Renal cortical epithelial cell (primary cell): ENCODE results near the gene PEDS1. TPM values are rescaled to one million over a fixed set of nuclear protein-coding genes. Genes with fewer than 3 reads are reported as not detected.
"Not testable (repeated sequence)": the region's sequence is repeated elsewhere in the genome, so short reads cannot be mapped to it uniquely, and the experiment has no call there.

Experiments
- DNase-seq: peaks from one replicate; pipeline ENCODE4 v3.0.0-alpha.2; 2011; ENCODE audit warnings: low read depth
- total RNA-seq: library from RNA; depleted of rRNA; stranded (reverse); fragments of >200 nt; gene quantifications from 2 replicates; pipeline ENCODE4 v1.2.3, GENCODE V29; 2014

Gene PEDS1
- total RNA-seq = 19.4 and 22.6 TPM in 2 replicates

DNA sequence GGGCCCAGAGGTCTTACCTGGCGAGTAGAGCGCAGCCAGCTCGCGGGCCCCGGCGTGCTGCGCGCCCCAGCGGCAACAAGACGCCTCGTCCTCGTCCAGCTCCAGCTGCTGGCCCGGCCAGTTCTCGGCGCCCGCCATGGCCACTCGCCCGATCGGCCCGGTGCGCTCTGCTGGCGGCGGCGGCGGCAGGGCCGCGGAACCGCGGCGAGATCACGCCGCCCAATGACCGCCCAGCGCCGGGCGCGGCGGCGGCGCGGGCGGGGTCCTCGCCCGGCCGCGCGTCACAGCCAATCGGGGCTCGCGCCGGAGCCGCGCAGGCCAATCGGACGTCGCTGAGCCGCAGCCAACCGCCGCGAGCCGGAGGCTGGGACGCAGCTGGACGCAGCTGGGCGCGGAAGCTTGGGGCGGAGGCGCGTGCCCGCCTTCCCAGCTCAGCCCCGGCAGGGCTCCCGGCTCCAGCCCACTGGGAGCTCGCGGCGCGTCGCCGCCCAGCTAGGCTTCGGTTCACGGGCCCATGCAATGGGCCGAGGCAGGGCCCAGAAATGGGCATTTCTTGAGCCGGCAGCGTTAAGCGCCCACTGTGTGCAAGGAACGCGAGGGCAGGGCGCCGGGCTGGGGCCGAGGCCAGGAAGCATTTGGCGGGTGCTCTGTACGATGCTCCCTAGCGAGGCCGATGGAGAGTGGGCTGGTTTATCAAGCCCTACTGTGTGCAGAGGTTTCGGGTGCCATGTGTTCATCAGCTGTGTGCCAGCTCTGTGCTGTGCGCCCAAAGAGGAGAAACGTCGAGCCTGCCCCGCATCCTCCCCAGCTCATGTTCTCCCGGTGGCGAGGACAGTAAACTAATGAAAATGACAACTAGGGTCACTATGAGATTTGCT, at the start of gene PEDS1:
Gene PEDS1 (minus strand): TSS at position 224 of the 878 bp plus-strand sequence. CDS start 86 bp downstream, at position 138.
- DNase-seq = peak; percentile 67

GRCh38 chr20:50202677-50203076, 49.2 kb upstream of the PEDS1 start:
- DNase-seq = no peak

- DNase-seq = not testable (repeated sequence)
These were observed 48.2 kb upstream of the PEDS1 start for GRCh38 chr20:50201710-50202109.

DNA sequence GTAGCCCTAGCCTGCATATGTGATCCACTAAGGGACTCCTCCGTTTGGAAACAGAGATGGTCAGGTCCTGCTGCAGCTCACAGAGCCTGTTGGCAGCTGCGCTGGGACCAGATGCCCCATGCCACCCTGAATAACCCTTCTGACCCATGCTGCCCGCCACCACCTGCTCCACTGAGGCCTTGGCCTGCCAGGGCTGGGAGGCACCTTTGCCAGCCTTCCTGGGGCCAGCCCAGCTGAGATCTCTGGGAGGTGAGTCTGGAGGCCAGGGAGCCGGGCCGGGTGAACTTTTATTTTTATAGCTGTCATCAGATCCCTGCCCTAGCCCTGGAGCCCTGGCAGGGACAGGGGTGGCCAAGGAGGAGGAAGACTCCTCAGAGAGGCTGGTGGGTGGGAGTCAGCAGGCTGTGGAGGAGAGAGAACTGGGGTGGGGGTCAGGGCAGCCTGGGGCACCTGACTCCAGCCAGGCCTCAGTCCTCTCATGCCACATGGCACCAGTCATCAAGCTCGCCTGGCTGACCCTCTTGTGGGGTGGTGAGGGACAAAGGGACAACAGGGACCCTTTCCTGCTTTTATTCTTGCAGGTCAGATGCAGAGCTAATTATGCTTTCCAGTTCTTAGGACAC, 47.1 kb upstream of the PEDS1 start:
- no peak for DNase-seq

DNA sequence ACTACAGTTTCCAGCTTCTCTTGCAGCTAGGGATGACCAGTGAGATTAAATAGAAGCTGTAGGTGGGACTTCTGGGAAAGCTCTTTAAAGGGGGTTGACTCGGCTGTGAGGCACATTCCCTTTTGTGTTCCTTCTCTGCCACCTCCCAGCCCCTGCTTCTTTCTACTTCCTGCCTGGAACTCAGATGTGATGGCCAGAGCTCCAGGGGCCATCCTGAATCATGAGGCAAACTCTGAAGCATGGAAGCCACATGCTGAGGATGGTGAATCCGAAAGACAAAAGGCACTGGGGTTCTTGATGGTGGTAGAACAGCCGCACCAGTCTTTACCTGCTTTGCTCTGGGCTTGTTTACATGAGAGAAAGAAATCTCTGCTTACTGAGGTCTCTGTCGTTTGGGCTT, 46.2 kb upstream of the PEDS1 start:
- no peak for DNase-seq

DNA sequence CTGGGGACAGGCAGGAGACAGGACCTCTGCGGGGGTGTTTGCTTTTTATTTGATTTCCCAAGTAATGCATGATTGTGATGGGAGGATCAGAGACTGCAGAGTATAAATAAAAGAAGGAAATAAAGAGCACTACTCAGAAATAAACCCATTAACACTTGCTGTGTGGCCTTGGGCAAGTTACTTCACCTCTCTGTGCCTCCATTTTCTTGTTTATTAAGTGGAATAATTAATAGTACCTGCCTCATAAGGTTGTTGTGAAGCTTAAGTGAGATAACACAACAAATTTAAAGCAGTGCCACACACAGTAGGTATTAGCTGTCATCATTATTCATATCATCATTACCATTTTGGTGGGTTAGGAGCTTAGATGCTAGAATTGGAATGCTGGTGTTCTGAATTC, 45.2 kb upstream of the PEDS1 start:
- DNase-seq = no peak

- DNase-seq = no peak
These were observed 44.7 kb upstream of the PEDS1 start for GRCh38 chr20:50198180-50198666.

GRCh38 chr20:50197463-50198179, 44.1 kb upstream of the PEDS1 start:
- no peak for DNase-seq

GRCh38 chr20:50196896-50197295, 43.4 kb upstream of the PEDS1 start:
- no peak for DNase-seq

DNA sequence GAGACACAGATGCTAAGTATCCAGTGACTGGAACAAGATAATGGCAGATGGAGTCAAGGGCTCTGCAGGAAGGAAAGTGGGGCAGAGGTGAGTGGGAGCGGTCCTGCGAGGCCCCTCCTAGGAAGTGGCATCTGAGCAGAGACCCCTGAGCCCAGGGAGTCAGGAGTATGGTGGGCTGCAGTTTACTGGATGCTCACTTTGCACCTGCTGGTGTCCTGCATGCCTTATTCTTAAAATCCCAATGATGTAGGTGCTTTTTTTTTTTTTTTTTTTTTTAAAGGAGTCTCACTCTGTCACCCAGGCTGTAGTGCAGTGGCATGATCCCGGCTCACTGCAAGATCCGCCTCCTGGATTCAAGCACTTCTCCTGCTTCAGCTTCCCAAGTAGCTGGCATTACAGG, 42.7 kb upstream of the PEDS1 start:
- no peak for DNase-seq

GRCh38 chr20:50195524-50196120, 42.1 kb upstream of the PEDS1 start:
- DNase-seq = peak; percentile 29

DNA sequence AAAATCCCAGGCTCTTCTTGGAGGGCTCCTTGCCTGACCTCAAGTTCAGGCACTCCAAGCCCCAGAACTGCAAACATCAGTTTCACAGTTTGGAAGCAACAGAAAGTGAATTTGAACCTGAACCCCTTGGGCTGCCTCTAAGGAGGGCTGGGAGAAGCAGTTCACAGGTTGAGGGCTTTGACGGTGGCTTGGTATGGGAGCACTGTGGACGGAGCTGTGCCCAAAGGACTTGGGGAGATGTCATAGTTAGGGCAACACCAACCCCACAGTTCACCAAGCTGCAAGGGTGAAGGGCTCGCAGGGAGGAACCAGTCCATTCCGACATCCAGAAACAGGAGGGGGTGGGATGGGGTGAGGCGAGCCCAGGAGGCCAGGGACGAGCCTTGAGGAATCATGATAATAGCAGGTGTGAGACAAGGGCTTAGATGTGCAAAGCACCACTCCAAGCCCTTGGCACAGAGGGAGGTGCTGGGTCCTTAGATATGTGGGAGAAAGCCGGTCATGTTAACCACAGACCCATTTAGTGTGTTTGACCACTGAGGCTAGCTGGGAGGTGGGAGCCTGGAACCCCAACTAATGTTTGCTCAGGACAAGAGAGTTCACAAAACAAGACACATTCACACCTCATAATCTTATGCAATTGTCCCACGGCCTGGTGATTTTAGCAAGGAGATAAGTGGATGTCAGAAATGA, 41.5 kb upstream of the PEDS1 start:
- DNase-seq = no peak

DNA sequence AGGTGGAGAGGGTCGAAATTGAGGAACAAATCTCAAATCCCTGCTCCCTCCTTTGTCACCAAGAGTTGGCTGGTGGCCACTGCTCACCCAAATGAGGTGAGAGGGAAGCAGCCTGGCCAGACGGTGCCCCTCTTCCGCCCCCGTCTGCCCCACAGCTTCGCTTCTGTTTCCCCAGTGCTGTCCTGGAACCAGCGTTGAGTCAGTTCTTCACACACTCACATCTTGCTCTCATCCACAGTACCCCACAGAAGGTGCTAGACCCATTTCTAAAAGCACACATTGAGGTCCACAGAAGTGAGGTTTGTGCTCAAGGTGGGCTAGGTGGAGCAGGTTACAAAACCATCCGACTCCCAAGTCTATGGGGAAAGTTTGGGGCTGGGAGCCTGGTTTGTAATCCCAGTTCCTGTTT, 40.9 kb upstream of the PEDS1 start:
- DNase-seq = no peak

DNA sequence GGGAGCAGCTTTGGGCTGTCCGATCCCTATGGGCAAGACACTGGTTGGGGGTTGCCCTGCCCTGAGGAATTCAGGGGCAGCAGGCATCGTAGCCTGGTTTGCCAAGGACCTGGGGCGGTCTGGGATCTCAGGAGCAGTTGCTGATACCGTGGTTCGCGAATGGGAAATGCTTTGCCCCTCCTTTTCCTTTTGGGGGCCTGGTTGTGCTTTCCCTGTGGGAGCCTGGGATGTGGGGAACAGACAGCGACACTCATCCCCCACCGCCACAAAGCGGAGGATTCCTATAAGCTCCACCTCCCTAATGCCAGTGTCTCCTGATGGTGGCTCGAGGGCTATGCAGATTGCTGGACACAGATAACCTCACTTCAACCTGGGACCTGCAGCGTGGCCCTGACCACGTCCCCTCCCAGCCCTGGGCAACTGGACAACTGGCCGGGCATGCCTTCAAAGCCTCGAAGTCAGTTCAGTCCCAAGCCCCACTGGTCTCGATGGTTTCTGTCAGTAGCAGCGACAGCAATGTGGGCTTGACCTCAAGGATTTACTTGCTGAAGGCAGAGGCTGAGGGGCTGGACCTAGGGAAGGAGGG, 40.4 kb upstream of the PEDS1 start:
- DNase-seq = no peak

- DNase-seq = no peak
These were observed 39.8 kb upstream of the PEDS1 start for GRCh38 chr20:50193199-50193835.

- DNase-seq = peak; percentile 80
These were observed 39.1 kb upstream of the PEDS1 start for GRCh38 chr20:50192364-50193198.

- DNase-seq = no peak
These were observed 38.2 kb upstream of the PEDS1 start for GRCh38 chr20:50191544-50192363.

GRCh38 chr20:50191065-50191543, 37.6 kb upstream of the PEDS1 start:
- no peak for DNase-seq
